NCI-H2107 (cell line): ENCODE results near the gene MYO19.
"Not testable (repeated sequence)": the region's sequence is repeated elsewhere in the genome, so short reads cannot be mapped to it uniquely, and the experiment has no call there.

Experiments
- DNase-seq: peaks from one replicate; lab custom pipeline; 2025; lab: John Stamatoyannopoulos, UW

The MYO19 gene

GRCh38 chr17:36529121-36529520 is 5.5 kb downstream of the MYO19 start:
- no peak for DNase-seq

GRCh38 chr17:36527621-36528250 is 6.9 kb downstream of the MYO19 start:
- DNase-seq, result no peak

GRCh38 chr17:36525888-36526287 is 8.8 kb downstream of the MYO19 start:
- DNase-seq, result no peak

- no peak for DNase-seq
These were observed 9.6 kb downstream of the MYO19 start for GRCh38 chr17:36525113-36525512.

GRCh38 chr17:36524428-36524876 is 10.2 kb downstream of the MYO19 start:
- DNase-seq, result no peak

GRCh38 chr17:36523113-36523512 is 11.6 kb downstream of the MYO19 start:
- no peak for DNase-seq

GRCh38 chr17:36515837-36516236 is 18.8 kb downstream of the MYO19 start:
- DNase-seq, result no peak

GRCh38 chr17:36514856-36515255 is 19.8 kb downstream of the MYO19 start:
- no peak for DNase-seq

- DNase-seq, result no peak
These were observed 22.0 kb downstream of the MYO19 start for GRCh38 chr17:36512641-36513040.

GRCh38 chr17:36511216-36511615 is 23.5 kb downstream of the MYO19 start:
- no peak for DNase-seq

GRCh38 chr17:36510636-36511035 is 24.0 kb downstream of the MYO19 start:
- no peak for DNase-seq

GRCh38 chr17:36509272-36509985 is 25.2 kb downstream of the MYO19 start:
- DNase-seq, result no peak

- not testable (repeated sequence) for DNase-seq
These were observed 26.2 kb downstream of the MYO19 start for GRCh38 chr17:36508439-36508838.

GRCh38 chr17:36507266-36507665 is 27.4 kb downstream of the MYO19 start:
- DNase-seq, result no peak

- no peak for DNase-seq
These were observed 27.8 kb downstream of the MYO19 start for GRCh38 chr17:36506831-36507230.

- no peak for DNase-seq
These were observed 28.3 kb downstream of the MYO19 start for GRCh38 chr17:36506249-36506826.

GRCh38 chr17:36505171-36505570 is 29.5 kb downstream of the MYO19 start:
- DNase-seq, result no peak

- no peak for DNase-seq
These were observed 30.5 kb downstream of the MYO19 start for GRCh38 chr17:36504156-36504545.

- no peak for DNase-seq
These were observed 31.1 kb downstream of the MYO19 start for GRCh38 chr17:36503456-36504155.

- no peak for DNase-seq
These were observed 32.7 kb downstream of the MYO19 start for GRCh38 chr17:36501963-36502362.

- DNase-seq, result no peak
These were observed 33.3 kb downstream of the MYO19 start for GRCh38 chr17:36501351-36501750.

- no peak for DNase-seq
These were observed 33.9 kb downstream of the MYO19 start for GRCh38 chr17:36500745-36501225.
